ENCODE data around the gene RAD51. TPM values are rescaled to one million over a fixed set of nuclear protein-coding genes. Genes with fewer than 3 reads are reported as not detected.

Gene RAD51
- total RNA-seq, 1 donor from 2014 or later, result 0.98 TPM

GRCh38 chr15:40743485-40743901, 48.5 kb downstream of the RAD51 start:
- ATAC-seq, result no peak
- H3K36me3 ChIP-seq, result peaks cover 65% of the 10 kb centered on the region
- H3K27ac ChIP-seq, result peak overlapping the region; percentile 39
- intact Hi-C loops (cut with DNase I), result no loop called here
- no peak overlapping the region for H3K4me3 ChIP-seq
- H3K27me3 ChIP-seq, result no peaks in the 10 kb centered on the region
- no peaks in the 10 kb centered on the region for H3K4me1 ChIP-seq
- TF ChIP-seq CTCF (IDR thresholded peaks at IDR 0.05), result no peak
- no peak for DNase-seq
- no peaks in the 10 kb centered on the region for H3K9me3 ChIP-seq

- DNase-seq, result peak; percentile 66
These were observed 49.2 kb downstream of the RAD51 start for GRCh38 chr15:40743921-40744814.

GRCh38 chr15:40744815-40745152, 49.8 kb downstream of the RAD51 start:
- Histone ChIP-seq H3K9me3 (no peaks in the 10 kb centered on the region), H3K27me3 (no peaks in the 10 kb centered on the region), H3K36me3 (peaks cover 66% of the 10 kb centered on the region), H3K27ac (no peak overlapping the region), H3K4me3 (no peak overlapping the region), H3K4me1 (no peaks in the 10 kb centered on the region)
- intact Hi-C loops (cut with DNase I), result no loop called here
- DNase-seq (no peak), ATAC-seq (no peak)
- no peak for TF ChIP-seq CTCF (IDR thresholded peaks at IDR 0.05)

More at GRCh38 chr15:40743921-40744814, 49.2 kb downstream of the RAD51 start:
- H3K4me1 ChIP-seq, result no peaks in the 10 kb centered on the region
- intact Hi-C loops (cut with DNase I), result no loop called here
- peak; percentile 71 for ATAC-seq
- no peaks in the 10 kb centered on the region for H3K9me3 ChIP-seq
- no peak overlapping the region for H3K4me3 ChIP-seq
- H3K27me3 ChIP-seq, result no peaks in the 10 kb centered on the region
- TF ChIP-seq CTCF (IDR thresholded peaks at IDR 0.05), result no peak
- peaks cover 66% of the 10 kb centered on the region for H3K36me3 ChIP-seq
- peak overlapping the region; percentile 39 for H3K27ac ChIP-seq

- no peaks in the 10 kb centered on the region for H3K4me1 ChIP-seq
- no peaks in the 10 kb centered on the region for H3K9me3 ChIP-seq
- peak; percentile 42 for ATAC-seq
- no peak overlapping the region for H3K27ac ChIP-seq
- no peak overlapping the region for H3K4me3 ChIP-seq
- intact Hi-C loops (cut with DNase I), result no loop called here
- TF ChIP-seq CTCF (IDR thresholded peaks at IDR 0.05), result no peak
- no peak for DNase-seq
- no peaks in the 10 kb centered on the region for H3K27me3 ChIP-seq
- peaks cover 69% of the 10 kb centered on the region for H3K36me3 ChIP-seq
These were observed 52.0 kb downstream of the RAD51 start for GRCh38 chr15:40746916-40747418.

- Histone ChIP-seq H3K4me1 (peaks cover 4% of the 10 kb centered on the region), H3K4me3 (no peak overlapping the region), H3K27ac (peak overlapping the region; percentile 42), H3K9me3 (no peaks in the 10 kb centered on the region), H3K36me3 (peaks cover 66% of the 10 kb centered on the region), H3K27me3 (no peaks in the 10 kb centered on the region)
- no peak for TF ChIP-seq CTCF (IDR thresholded peaks at IDR 0.05)
- intact Hi-C loops (cut with DNase I), result no loop called here
- peak; percentile 76 for ATAC-seq
- DNase-seq, result peak; percentile 86
These were observed 53.0 kb downstream of the RAD51 start for GRCh38 chr15:40747685-40748631.

Measured in upper lobe of right lung (tissue), 1 donor.